ENCODE data around the gene THADA.

- no peak for TF ChIP-seq CTCF (IDR thresholded peaks at IDR 0.05)
- TF ChIP-seq POLR2A (IDR thresholded peaks at IDR 0.05) = no peak
Measured at GRCh38 chr2:43262951-43263350, 332.9 kb downstream of the THADA start.
